ENCODE measurements around the gene KLHL11. TPM values are rescaled to one million over a fixed set of nuclear protein-coding genes. Genes with fewer than 3 reads are reported as not detected.
"Not testable (repeated sequence)": the region's sequence is repeated elsewhere in the genome, so short reads cannot be mapped to it uniquely, and the experiment has no call there.

KLHL11 gene
- polyA plus RNA-seq, 1 donor (not counting 4 experiments of a cell fraction or from before 2014, with no cell fraction given), result 5.2 TPM

DNA sequence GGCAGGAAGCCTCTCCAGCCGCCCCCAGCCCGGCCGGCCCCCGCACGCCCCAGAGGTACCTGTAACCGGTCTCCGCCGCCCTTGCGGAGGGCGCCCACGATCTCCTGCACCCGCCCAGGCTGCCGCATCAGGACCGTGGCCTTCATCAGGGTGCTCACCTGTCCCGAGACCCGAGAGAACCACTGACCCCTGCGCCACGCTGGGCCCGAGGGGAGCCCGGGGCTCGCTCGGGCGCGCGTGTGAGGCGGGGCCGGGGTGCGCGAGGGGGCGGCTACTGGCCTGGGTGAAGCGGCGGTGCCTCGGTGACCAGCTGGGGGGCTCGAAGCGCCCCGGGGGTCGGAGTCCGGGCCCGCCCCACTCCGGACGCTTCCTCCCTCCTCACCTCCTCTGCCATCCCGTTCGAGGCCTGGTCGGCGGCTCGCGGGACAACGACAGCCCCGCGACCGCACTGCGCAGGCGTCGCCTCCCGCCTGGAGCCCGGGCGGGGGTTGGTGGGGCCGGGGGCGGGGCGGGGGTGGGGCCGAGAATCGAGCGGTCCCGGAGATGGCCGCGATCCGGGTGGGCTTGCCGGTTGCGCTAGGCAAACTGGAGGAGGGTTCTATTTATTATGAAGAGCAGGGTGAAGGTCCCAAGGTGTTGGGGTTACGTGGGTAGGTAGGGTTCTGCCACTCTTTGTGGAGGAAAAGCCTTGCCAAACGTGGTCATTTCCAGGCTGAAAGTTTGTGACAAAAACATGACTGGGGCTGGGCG, 29.2 kb downstream of the KLHL11 start, which contains the start of gene NT5C3B:
Gene NT5C3B, minus strand, starts transcription at position 433 of the 750 bp plus-strand sequence. Its CDS starts 39 bp downstream, at position 394.
- TF ChIP-seq EZH2 (IDR thresholded peaks at IDR 0.05; ENCODE audit: low read length), result no peak
- TF ChIP-seq, protein P1, sequence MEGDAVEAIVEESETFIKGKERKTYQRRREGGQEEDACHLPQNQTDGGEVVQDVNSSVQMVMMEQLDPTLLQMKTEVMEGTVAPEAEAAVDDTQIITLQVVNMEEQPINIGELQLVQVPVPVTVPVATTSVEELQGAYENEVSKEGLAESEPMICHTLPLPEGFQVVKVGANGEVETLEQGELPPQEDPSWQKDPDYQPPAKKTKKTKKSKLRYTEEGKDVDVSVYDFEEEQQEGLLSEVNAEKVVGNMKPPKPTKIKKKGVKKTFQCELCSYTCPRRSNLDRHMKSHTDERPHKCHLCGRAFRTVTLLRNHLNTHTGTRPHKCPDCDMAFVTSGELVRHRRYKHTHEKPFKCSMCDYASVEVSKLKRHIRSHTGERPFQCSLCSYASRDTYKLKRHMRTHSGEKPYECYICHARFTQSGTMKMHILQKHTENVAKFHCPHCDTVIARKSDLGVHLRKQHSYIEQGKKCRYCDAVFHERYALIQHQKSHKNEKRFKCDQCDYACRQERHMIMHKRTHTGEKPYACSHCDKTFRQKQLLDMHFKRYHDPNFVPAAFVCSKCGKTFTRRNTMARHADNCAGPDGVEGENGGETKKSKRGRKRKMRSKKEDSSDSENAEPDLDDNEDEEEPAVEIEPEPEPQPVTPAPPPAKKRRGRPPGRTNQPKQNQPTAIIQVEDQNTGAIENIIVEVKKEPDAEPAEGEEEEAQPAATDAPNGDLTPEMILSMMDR (optimal IDR thresholded peaks at IDR 0.05 in 1 of 3, IDR thresholded peaks at IDR 0.05 in 1 of 3, conservative IDR thresholded peaks at IDR 0.05 in 1 of 3; ENCODE audit: extremely low read depth in 1 of 3, insufficient read depth in 2 of 3, low read length in 3 of 3), result no peak

DNA sequence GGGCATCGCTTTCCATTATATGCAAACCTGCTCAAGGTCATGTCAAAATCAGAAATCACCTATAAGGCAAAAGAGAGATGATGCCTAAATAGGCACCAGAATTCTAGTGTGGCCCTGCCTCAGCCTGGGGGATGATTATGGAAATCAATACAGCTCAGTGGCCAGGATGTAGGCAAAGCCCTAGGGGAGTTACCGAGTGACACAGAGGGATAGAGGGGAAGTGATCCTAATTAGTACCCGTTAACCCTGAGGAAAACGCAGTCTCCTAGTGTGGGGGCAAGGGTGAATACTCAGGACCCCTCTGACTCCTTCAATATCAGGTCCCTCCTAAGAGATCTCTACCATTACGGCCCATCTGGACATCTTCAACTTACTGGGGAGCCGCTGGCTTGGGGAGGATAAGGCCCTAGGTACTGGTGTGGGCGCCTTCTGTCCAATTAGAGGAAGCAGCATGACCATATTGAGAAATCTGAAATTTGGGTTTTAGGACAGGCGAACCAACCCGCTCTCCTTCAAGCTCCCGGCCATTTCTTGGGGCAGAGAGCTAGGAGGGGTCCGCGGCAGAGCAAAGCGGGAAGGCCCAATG, 29.9 kb downstream of the KLHL11 start:
- H3K36me3 ChIP-seq (ENCODE audit: control insufficient read depth in 2 of 2, extremely low read depth in 1 of 2, insufficient read depth in 2 of 2, low read length in 2 of 2), result peaks cover 7 to 9% of the 10 kb centered on the region in 2 experiments
- DNase-seq (ENCODE audit: low read depth, low spot score) (no peak), FAIRE-seq (no peak)
- peaks cover 3% of the 10 kb centered on the region for H3K4me1 ChIP-seq (ENCODE audit: control insufficient read depth, extremely low read depth, insufficient read depth, low read length)
- TF ChIP-seq EZH2 (IDR thresholded peaks at IDR 0.05; ENCODE audit: low read length), result no peak
- TF ChIP-seq, protein P1 (optimal IDR thresholded peaks at IDR 0.05 in 1 of 3, IDR thresholded peaks at IDR 0.05 in 1 of 3, conservative IDR thresholded peaks at IDR 0.05 in 1 of 3; ENCODE audit: extremely low read depth in 1 of 3, insufficient read depth in 2 of 3, low read length in 3 of 3), result no peak
- dilution Hi-C loops (cut with MboI; ENCODE audit: extremely low pct_ligation_motif_present, low sequenced_read_pairs), result no loop called here
- H3K9me3 ChIP-seq (ENCODE audit: control insufficient read depth, low read depth, low read length), result no peaks in the 10 kb centered on the region
- no peaks in the 10 kb centered on the region for H4K20me1 ChIP-seq (ENCODE audit: control insufficient read depth, extremely low read depth, insufficient read depth, low read length)
- H3K4me2 ChIP-seq (ENCODE audit: control insufficient read depth, extremely low read depth, insufficient read depth, low read depth, low read length), result peak overlapping the region; percentile 84
- H3K79me2 ChIP-seq (ENCODE audit: control insufficient read depth, insufficient read depth, low read length), result no peaks in the 10 kb centered on the region
- H3K27ac ChIP-seq (ENCODE audit: control insufficient read depth, insufficient read depth, low read length), result peak overlapping the region; percentile 10
- no peaks in the 10 kb centered on the region for H3K9me1 ChIP-seq (ENCODE audit: control insufficient read depth, extremely low read depth, insufficient read depth, low read length)
- H3K9ac ChIP-seq (ENCODE audit: control insufficient read depth, extremely low read depth, insufficient read depth, low read length), result peak overlapping the region; percentile 70
- H2AFZ ChIP-seq (ENCODE audit: control insufficient read depth, low read length), result peak overlapping the region; percentile 80
- H3K27me3 ChIP-seq (ENCODE audit: control insufficient read depth, extremely low read depth, insufficient read depth, low read length), result peaks cover 4% of the 10 kb centered on the region
- peak overlapping the region; percentile 67 to 77 (median 69) for H3K4me3 ChIP-seq (ENCODE audit: control insufficient read depth in 2 of 3, extremely low read depth in 1 of 3, insufficient read depth in 2 of 3, low read depth in 1 of 3, low read length in 3 of 3)

More for the DNA sequence above, 29.2 kb downstream of the KLHL11 start, which contains the start of gene NT5C3B:
- H3K4me1 ChIP-seq (ENCODE audit: control insufficient read depth, extremely low read depth, insufficient read depth, low read length), result peaks cover 3% of the 10 kb centered on the region
- peak within 1 kb of the TSS; percentile 67 to 77 (median 69) for H3K4me3 ChIP-seq (ENCODE audit: control insufficient read depth in 2 of 3, extremely low read depth in 1 of 3, insufficient read depth in 2 of 3, low read depth in 1 of 3, low read length in 3 of 3)
- H3K36me3 ChIP-seq (ENCODE audit: control insufficient read depth in 2 of 2, extremely low read depth in 1 of 2, insufficient read depth in 2 of 2, low read length in 2 of 2), result peaks cover 4 to 9% of the 10 kb centered on the region in 2 experiments
- FAIRE-seq (no peak), DNase-seq (ENCODE audit: low read depth, low spot score) (no peak)
- H3K9me1 ChIP-seq (ENCODE audit: control insufficient read depth, extremely low read depth, insufficient read depth, low read length), result no peaks in the 10 kb centered on the region
- dilution Hi-C loops (cut with MboI; ENCODE audit: extremely low pct_ligation_motif_present, low sequenced_read_pairs), result no loop called here
- peak within 1 kb of the TSS; percentile 10 for H3K27ac ChIP-seq (ENCODE audit: control insufficient read depth, insufficient read depth, low read length)
- no peaks in the 10 kb centered on the region for H4K20me1 ChIP-seq (ENCODE audit: control insufficient read depth, extremely low read depth, insufficient read depth, low read length)
- peaks cover 4% of the 10 kb centered on the region for H3K27me3 ChIP-seq (ENCODE audit: control insufficient read depth, extremely low read depth, insufficient read depth, low read length)
- H3K9ac ChIP-seq (ENCODE audit: control insufficient read depth, extremely low read depth, insufficient read depth, low read length), result peak within 1 kb of the TSS; percentile 70
- H3K79me2 ChIP-seq (ENCODE audit: control insufficient read depth, insufficient read depth, low read length), result no peaks in the 10 kb centered on the region
- H2AFZ ChIP-seq (ENCODE audit: control insufficient read depth, low read length), result peak within 1 kb of the TSS; percentile 91
- H3K9me3 ChIP-seq (ENCODE audit: control insufficient read depth, low read depth, low read length), result no peaks in the 10 kb centered on the region
- peak within 1 kb of the TSS; percentile 84 for H3K4me2 ChIP-seq (ENCODE audit: control insufficient read depth, extremely low read depth, insufficient read depth, low read depth, low read length)

DNA sequence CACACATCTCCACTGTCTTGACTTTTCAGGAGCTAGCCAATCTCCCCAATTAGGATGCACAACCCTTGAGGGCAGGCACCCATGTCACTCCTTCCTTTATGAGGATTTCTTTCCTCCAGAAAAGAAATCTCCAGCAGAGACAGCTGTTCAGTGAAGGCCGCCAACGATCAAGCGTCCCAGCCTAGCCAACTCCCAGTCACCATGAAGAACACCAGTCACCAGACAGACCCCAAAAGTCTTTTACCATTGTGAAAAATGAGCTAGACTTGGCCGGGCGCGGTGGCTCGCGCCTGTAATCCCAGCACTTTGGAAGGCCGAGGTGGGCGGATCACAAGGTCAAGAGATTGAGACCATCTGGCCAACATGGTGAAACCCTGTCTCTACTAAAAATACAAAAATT, 35.3 kb downstream of the KLHL11 start:
- H3K4me3 ChIP-seq (ENCODE audit: control insufficient read depth in 2 of 3, extremely low read depth in 1 of 3, insufficient read depth in 2 of 3, low read depth in 1 of 3, low read length in 3 of 3); H4K20me1 ChIP-seq (ENCODE audit: control insufficient read depth, extremely low read depth, insufficient read depth, low read length); H3K9me1 ChIP-seq (ENCODE audit: control insufficient read depth, extremely low read depth, insufficient read depth, low read length); H2AFZ ChIP-seq (ENCODE audit: control insufficient read depth, low read length); H3K4me2 ChIP-seq (ENCODE audit: control insufficient read depth, extremely low read depth, insufficient read depth, low read depth, low read length); H3K27me3 ChIP-seq (ENCODE audit: control insufficient read depth, extremely low read depth, insufficient read depth, low read length); H3K27ac ChIP-seq (ENCODE audit: control insufficient read depth, insufficient read depth, low read length); FAIRE-seq; H3K9me3 ChIP-seq (ENCODE audit: control insufficient read depth, low read depth, low read length); H3K4me1 ChIP-seq (ENCODE audit: control insufficient read depth, extremely low read depth, insufficient read depth, low read length); H3K79me2 ChIP-seq (ENCODE audit: control insufficient read depth, insufficient read depth, low read length); H3K9ac ChIP-seq (ENCODE audit: control insufficient read depth, extremely low read depth, insufficient read depth, low read length); DNase-seq (ENCODE audit: low read depth, low spot score); dilution Hi-C loops (cut with MboI; ENCODE audit: extremely low pct_ligation_motif_present, low sequenced_read_pairs): not testable (repeated sequence)
- H3K36me3 ChIP-seq (ENCODE audit: control insufficient read depth in 2 of 2, extremely low read depth in 1 of 2, insufficient read depth in 2 of 2, low read length in 2 of 2), result peaks cover 14 to 19% of the 10 kb centered on the region in 2 experiments

Measured in keratinocyte (primary cell).